HepG2 (cell line): ENCODE results near the gene STX1B. TPM values are rescaled to one million over a fixed set of nuclear protein-coding genes. Genes with fewer than 3 reads are reported as not detected.

Experiments used
- ATF7 ChIP-seq, 2 experiments: fragments of 450-650 bp in 1 of 2; sonication (generic) in 1 of 2; formaldehyde crosslinking in 1 of 2; IDR thresholded peaks; 2 replicates each; pipeline versions ENCODE4 v1.4.0 to v1.6.1; 2016 to 2020; ENCODE audit warnings: antibody characterized with exemption in 1 of 2, mild to moderate bottlenecking in 1 of 2, missing genetic modification reagents in 1 of 2
- DNMT1 ChIP-seq: sonication (generic); formaldehyde crosslinking; IDR thresholded peaks from 2 replicates; pipeline ENCODE4 v1.5.1; 2020; ENCODE audit warnings: mild to moderate bottlenecking, missing genetic modification reagents
- HIVEP1 ChIP-seq: sonication (generic); formaldehyde crosslinking; IDR thresholded peaks from 2 replicates; pipeline ENCODE4 v1.4.0; 2020; ENCODE audit warnings: mild to moderate bottlenecking, missing genetic modification reagents
- NCOA2 ChIP-seq: sonication (generic); formaldehyde crosslinking; IDR thresholded peaks from 2 replicates; pipeline ENCODE4 v1.8.0; 2022; ENCODE audit warnings: inconsistent platforms
- NCOR1 ChIP-seq: fragments of 200-600 bp; sonication (generic); IDR thresholded peaks from 2 replicates; pipeline ENCODE4 v1.7.0; 2017; ENCODE audit warnings: antibody characterized with exemption, low read length, borderline replicate concordance
- RNF2 ChIP-seq: fragments of 450-650 bp; conservative IDR thresholded peaks from 2 replicates; pipeline ENCODE4 v1.6.1; 2016; ENCODE audit warnings: low read depth
- SIN3B ChIP-seq: fragments of 150-350 bp; IDR thresholded peaks from 2 replicates; pipeline ENCODE4 v1.6.1; 2014; ENCODE audit warnings: low read length
- STAT5B ChIP-seq: sonication (generic); formaldehyde crosslinking; IDR thresholded peaks from 2 replicates; pipeline ENCODE4 v1.4.0; 2020; ENCODE audit warnings: missing genetic modification reagents
- ZC3H4 ChIP-seq: sonication (generic); formaldehyde crosslinking; IDR thresholded peaks from 2 replicates; pipeline ENCODE4 v1.4.0; 2020; ENCODE audit warnings: missing genetic modification reagents, borderline replicate concordance
- ZNF614 ChIP-seq: IDR thresholded peaks from 2 replicates; pipeline ENCODE4 v1.6.1; 2018; ENCODE audit warnings: missing biosample characterization, missing genetic modification reagents, inconsistent platforms, borderline replicate concordance
- ZNF790 ChIP-seq: sonication (generic); formaldehyde crosslinking; IDR thresholded peaks from 2 replicates; pipeline ENCODE4 v1.8.0; 2022; ENCODE audit warnings: missing genetic modification reagents, mild to moderate bottlenecking, borderline replicate concordance
- polyA plus RNA-seq, 8 experiments: library from polyadenylated mRNA; depleted of rRNA in 3 of 8; stranded (reverse) in 7 of 8; unstranded in 1 of 8; fragments of >200 nt; fragmentation: Illumina TruSeq in 4 of 8; extraction: Trizol in 4 of 8; gene quantifications; 2 replicates each; pipeline versions ENCODE4 v1.2.1 to v1.2.3, GENCODE V29; 2011 to 2016; ENCODE audit warnings: low read depth in 4 of 8, missing spikeins in 1 of 8, mixed read lengths in 1 of 8; ENCODE audit not compliant: insufficient read depth in 1 of 8
- total RNA-seq, 5 experiments: library from RNA; depleted of rRNA; stranded (reverse); fragments of >200 nt; fragmentation: Illumina TruSeq; extraction: Trizol; gene quantifications; 2 replicates each; pipeline ENCODE4 v1.2.3, GENCODE V29; 2016; ENCODE audit warnings: low read depth in 1 of 5
- TF ChIP-seq, protein P1 (sequence below): sonication (generic); formaldehyde crosslinking; IDR thresholded peaks from 2 replicates; pipeline ENCODE4 v1.4.0; 2020; ENCODE audit warnings: missing genetic modification reagents
- TF ChIP-seq, protein P2 (sequence below): sonication (generic); formaldehyde crosslinking; IDR thresholded peaks from 2 replicates; pipeline ENCODE4 v1.4.0; 2020; ENCODE audit warnings: mild to moderate bottlenecking, missing genetic modification reagents
- TF ChIP-seq, protein P3 (sequence below): sonication (generic); formaldehyde crosslinking; IDR thresholded peaks from 2 replicates; pipeline ENCODE4 v1.4.0; 2020; ENCODE audit warnings: low read depth, missing genetic modification reagents

Gene STX1B
- total and polyA plus RNA-seq, 2 of the 13 experiments (the other 11 are each of a cell fraction or from before 2014, with no cell fraction given): 2.1 to 3.0 TPM

DNA sequence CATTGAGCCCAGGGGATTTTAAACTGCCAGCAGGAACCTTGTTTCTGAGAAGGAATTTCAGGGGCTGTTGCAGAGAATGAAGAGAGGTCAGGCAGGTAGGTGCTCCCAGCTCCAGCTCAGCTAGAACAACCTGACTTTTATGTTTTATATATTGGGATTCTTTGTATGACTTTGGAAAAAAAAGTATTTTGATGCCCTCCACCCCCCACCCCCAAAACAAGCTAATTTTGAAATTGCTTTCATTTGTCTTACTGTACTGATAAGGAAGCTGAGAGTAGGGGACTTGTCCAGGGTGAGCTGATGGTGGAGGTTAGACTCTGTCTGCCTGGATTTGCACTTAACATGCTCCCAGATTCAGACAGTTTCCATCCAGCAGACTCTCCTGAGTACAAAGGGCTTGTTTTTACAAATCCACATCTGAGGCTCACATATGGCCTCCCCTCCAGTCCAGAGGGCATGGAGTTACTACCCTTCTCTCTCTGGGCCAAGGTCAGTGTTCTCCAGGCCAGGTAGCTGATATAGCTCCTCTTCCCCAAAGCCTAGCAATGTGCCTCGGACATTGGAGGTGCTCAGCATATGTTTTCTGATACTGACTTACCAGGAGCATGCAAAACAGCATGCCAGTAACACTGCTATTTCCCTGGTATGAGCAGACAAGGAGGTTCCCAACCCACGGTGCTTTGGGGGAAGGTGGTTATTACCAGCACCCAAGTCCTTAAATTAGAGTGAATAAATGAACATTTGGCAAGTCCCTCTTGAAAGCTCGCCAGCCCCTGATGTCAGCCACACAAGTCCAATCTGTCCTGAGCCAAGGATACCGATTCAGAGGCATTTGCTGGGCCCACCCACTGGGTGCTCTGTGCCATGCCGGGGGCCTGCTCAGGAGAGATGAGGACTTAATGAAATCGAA, 11.3 kb downstream of the STX1B start (continued):
- TF ChIP-seq, protein P1, sequence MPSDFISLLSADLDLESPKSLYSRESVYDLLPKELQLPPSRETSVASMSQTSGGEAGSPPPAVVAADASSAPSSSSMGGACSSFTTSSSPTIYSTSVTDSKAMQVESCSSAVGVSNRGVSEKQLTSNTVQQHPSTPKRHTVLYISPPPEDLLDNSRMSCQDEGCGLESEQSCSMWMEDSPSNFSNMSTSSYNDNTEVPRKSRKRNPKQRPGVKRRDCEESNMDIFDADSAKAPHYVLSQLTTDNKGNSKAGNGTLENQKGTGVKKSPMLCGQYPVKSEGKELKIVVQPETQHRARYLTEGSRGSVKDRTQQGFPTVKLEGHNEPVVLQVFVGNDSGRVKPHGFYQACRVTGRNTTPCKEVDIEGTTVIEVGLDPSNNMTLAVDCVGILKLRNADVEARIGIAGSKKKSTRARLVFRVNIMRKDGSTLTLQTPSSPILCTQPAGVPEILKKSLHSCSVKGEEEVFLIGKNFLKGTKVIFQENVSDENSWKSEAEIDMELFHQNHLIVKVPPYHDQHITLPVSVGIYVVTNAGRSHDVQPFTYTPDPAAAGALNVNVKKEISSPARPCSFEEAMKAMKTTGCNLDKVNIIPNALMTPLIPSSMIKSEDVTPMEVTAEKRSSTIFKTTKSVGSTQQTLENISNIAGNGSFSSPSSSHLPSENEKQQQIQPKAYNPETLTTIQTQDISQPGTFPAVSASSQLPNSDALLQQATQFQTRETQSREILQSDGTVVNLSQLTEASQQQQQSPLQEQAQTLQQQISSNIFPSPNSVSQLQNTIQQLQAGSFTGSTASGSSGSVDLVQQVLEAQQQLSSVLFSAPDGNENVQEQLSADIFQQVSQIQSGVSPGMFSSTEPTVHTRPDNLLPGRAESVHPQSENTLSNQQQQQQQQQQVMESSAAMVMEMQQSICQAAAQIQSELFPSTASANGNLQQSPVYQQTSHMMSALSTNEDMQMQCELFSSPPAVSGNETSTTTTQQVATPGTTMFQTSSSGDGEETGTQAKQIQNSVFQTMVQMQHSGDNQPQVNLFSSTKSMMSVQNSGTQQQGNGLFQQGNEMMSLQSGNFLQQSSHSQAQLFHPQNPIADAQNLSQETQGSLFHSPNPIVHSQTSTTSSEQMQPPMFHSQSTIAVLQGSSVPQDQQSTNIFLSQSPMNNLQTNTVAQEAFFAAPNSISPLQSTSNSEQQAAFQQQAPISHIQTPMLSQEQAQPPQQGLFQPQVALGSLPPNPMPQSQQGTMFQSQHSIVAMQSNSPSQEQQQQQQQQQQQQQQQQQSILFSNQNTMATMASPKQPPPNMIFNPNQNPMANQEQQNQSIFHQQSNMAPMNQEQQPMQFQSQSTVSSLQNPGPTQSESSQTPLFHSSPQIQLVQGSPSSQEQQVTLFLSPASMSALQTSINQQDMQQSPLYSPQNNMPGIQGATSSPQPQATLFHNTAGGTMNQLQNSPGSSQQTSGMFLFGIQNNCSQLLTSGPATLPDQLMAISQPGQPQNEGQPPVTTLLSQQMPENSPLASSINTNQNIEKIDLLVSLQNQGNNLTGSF (CRISPR knock-in tag): no peak
- TF ChIP-seq ATF7 (IDR thresholded peaks at IDR 0.05) (no peak), ATF7 (CRISPR knock-in tag; IDR thresholded peaks at IDR 0.05) (0 out of 2 replicates have a peak, but pooled peaks have one; percentile 21), DNMT1 (no peak), ZNF614 (peak; percentile 34; the same call in 1 of the 2 replicates), ZNF790 (CRISPR knock-in tag) (no peak), STAT5B (CRISPR knock-in tag) (no peak), NCOR1 (peak; percentile 84), HIVEP1 (CRISPR knock-in tag) (peak; percentile 58; the same call in 1 of the 2 replicates), RNF2 (no peak), SIN3B (no peak), NCOA2 (CRISPR knock-in tag) (peak; percentile 66), ZC3H4 (CRISPR knock-in tag) (no peak)
- TF ChIP-seq, protein P2, sequence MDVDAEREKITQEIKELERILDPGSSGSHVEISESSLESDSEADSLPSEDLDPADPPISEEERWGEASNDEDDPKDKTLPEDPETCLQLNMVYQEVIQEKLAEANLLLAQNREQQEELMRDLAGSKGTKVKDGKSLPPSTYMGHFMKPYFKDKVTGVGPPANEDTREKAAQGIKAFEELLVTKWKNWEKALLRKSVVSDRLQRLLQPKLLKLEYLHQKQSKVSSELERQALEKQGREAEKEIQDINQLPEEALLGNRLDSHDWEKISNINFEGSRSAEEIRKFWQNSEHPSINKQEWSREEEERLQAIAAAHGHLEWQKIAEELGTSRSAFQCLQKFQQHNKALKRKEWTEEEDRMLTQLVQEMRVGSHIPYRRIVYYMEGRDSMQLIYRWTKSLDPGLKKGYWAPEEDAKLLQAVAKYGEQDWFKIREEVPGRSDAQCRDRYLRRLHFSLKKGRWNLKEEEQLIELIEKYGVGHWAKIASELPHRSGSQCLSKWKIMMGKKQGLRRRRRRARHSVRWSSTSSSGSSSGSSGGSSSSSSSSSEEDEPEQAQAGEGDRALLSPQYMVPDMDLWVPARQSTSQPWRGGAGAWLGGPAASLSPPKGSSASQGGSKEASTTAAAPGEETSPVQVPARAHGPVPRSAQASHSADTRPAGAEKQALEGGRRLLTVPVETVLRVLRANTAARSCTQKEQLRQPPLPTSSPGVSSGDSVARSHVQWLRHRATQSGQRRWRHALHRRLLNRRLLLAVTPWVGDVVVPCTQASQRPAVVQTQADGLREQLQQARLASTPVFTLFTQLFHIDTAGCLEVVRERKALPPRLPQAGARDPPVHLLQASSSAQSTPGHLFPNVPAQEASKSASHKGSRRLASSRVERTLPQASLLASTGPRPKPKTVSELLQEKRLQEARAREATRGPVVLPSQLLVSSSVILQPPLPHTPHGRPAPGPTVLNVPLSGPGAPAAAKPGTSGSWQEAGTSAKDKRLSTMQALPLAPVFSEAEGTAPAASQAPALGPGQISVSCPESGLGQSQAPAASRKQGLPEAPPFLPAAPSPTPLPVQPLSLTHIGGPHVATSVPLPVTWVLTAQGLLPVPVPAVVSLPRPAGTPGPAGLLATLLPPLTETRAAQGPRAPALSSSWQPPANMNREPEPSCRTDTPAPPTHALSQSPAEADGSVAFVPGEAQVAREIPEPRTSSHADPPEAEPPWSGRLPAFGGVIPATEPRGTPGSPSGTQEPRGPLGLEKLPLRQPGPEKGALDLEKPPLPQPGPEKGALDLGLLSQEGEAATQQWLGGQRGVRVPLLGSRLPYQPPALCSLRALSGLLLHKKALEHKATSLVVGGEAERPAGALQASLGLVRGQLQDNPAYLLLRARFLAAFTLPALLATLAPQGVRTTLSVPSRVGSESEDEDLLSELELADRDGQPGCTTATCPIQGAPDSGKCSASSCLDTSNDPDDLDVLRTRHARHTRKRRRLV: no peak
- TF ChIP-seq, protein P3, sequence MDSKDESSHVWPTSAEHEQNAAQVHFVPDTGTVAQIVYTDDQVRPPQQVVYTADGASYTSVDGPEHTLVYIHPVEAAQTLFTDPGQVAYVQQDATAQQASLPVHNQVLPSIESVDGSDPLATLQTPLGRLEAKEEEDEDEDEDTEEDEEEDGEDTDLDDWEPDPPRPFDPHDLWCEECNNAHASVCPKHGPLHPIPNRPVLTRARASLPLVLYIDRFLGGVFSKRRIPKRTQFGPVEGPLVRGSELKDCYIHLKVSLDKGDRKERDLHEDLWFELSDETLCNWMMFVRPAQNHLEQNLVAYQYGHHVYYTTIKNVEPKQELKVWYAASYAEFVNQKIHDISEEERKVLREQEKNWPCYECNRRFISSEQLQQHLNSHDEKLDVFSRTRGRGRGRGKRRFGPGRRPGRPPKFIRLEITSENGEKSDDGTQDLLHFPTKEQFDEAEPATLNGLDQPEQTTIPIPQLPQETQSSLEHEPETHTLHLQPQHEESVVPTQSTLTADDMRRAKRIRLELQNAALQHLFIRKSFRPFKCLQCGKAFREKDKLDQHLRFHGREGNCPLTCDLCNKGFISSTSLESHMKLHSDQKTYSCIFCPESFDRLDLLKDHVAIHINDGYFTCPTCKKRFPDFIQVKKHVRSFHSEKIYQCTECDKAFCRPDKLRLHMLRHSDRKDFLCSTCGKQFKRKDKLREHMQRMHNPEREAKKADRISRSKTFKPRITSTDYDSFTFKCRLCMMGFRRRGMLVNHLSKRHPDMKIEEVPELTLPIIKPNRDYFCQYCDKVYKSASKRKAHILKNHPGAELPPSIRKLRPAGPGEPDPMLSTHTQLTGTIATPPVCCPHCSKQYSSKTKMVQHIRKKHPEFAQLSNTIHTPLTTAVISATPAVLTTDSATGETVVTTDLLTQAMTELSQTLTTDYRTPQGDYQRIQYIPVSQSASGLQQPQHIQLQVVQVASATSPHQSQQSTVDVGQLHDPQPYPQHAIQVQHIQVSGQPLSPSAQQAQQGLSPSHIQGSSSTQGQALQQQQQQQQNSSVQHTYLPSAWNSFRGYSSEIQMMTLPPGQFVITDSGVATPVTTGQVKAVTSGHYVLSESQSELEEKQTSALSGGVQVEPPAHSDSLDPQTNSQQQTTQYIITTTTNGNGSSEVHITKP (CRISPR knock-in tag): no peak
